ENCODE data around the gene CIDEC.
A peak's percentile ranks its signal among the peaks of the same experiment; 100 is the strongest.
"Not testable (repeated sequence)": the region's sequence is repeated elsewhere in the genome, so short reads cannot be mapped to it uniquely, and the experiment has no call there.

Gene CIDEC

DNA sequence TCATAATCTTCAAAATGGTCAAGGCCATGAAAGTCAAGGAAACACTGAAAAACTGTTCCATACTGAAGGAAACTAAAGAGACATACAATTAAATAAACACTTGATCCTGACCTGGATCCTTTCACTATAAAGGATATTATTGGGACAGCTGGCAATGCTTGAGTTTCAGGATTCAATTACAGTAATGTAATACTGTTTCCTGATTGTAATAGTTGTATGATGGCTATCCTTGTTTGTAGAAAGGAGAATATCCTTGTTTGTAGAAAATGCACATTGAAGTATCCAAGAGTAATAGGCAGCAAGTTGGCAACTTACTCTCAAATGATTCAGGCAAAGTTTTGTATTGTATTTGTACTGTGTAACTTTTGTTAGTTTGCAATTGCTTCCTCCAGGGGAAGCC, 4.6 kb downstream of the CIDEC start:
- DNase-seq (ENCODE audit: low spot score), result no peak

DNA sequence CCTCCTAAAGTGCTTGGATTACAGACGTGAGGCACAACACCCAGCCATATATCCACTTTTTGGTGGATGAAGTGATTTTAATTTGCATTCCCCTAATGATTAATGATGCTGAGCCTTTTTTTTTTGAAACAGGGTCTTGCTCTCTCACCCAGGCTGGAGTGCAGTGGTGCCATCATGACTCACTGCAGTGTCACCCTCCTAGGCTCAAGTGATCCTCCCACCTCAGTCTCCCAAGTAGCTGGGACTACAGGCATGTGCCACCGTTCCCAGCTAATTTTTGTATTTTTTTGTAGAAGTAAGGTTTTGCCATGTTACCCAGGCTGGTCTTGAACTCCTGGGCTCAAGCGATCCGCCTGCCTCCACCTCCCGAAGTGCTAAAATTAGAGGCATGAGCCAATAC, 8.0 kb downstream of the CIDEC start:
- not testable (repeated sequence) for DNase-seq (ENCODE audit: low spot score)

DNA sequence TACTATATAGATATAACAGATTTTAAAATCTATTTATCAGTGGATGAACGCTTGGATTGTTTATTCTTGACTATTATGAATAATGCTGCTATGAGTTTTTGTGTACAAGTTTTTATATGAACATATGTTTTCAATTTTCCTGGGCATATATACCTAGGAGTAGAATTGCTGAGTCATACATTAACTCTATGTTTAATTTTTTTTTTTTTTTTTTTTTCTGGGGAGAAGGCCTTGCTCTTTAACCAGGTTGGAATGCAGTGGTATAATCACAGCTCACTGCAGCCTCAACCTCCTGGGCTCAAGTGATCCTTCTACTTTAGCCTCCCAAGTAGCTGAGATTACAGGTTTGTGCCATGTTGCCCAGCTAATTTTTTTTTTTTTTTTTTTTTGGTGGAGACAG, 9.1 kb downstream of the CIDEC start:
- no peak for DNase-seq (ENCODE audit: low spot score)

DNA sequence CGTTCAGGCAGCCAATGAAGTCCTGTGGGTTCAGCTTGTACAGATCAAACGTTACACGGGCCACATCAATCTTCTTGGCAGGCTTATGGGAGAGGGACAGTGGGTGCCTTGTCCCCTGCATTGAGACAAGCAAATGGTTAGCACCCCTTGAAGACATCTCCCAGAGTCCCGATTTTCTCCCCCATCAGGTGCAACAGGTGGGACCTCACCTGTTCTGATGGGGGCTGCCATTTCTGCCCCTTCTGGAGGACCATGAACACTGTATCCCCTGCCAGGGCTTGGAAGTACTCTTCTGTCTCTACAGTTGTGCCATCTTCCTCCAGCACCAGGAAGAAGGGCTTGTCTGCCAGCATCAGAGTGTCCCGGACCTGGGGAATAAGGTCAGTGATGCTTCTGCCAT, 10.1 kb downstream of the CIDEC start:
- DNase-seq (ENCODE audit: low spot score), result no peak

DNA sequence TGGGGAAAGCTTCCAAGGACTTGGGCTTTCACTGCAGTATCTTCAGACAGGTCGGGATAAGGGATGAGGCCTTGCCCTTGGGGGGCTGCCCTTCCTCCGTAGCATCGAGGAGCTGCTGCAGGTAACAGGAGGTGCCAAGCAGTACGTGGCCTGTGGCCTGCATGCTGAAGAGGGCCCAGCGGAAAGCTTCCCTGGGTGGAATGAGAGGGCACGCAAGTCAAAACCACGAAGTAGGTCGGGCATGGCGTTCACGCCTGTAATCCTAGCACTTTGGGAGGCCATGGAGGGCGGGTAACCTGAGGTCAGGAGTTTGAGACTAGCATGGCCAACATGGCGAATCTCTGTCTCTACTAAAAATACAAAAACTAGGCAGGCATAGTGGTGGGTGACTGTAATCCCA, 12.9 kb downstream of the CIDEC start:
- DNase-seq (ENCODE audit: low spot score), result no peak

DNA sequence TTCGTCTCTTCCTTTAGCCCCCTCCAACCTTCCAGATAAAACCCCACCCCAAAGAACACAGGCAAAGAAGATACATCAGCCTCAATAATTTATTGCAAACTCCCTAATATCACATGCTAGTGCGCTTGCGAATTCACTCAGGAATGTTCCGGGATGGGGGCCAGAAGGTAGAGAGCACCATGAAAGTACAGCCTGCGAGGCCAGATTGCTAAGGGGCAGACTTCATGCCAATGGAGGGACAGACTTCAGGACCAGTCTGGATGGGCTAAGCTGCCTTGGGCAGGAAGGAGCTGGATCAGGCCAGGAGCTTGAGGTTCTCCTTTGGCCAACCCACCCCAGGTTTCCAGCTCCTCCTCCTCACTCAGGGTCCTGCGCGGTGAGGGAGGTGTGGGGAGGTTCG, 13.4 kb downstream of the CIDEC start:
- DNase-seq (ENCODE audit: low spot score), result no peak

DNA sequence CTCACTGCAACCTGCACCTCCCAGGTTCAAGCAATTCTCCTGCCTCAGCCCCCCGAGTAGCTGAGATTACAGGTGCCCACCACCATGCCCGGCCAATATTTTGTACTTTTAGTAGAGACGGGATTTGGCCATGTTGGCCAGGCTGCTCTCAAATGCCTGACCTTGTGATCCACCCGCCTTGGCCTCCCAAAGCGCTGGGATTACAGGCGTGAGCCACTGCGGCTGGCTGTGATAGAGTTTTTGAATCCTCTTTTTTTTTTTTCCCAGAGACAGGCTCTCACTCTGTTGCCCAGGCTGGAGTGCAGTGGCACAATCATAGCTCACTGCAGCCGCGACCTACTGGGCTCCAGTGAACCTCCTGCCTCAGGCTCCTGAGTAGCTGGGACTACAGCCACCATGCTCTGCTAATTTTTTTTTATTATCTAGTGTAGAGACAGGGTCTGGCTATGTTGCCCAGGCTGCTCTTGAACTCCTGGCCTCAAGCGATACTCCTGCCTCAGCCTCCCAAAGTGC, 14.9 kb downstream of the CIDEC start:
- not testable (repeated sequence) for DNase-seq (ENCODE audit: low spot score)

DNA sequence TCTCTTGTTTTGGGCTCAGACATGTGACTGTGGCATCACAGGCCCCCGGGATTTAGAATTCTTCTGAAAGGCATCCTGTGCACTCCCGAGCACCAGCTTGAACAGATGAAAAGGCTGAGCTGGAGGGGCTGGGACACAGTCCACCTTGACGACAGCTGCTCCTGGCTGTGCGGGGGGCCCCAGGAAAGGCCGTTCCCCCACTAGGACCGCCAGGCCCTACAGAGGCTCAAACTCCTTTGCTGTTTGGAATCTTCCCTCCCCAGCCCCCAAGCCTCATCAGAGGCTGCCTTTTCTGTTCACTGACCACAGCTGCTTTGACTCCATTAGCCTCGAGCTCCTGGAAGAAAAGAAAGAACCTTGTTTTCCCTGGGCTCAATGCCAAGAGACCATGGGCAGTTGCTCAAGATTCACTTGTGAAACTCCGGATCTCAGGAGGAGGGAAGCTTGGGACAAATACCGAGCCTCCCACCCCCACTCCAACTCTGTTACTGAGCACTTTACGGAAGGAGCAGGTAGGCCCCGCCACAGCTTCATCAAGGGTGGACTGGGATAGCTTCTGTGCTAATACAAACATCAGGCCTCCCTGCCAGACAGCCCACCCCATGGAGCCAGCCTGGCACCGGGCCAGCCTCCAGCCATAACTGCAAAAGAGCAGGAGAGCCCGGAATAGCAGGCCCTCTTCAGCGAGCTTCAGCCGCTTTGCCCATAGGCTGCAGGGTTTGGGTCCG, 15.7 kb downstream of the CIDEC start:
- peak; percentile 35 for DNase-seq (ENCODE audit: low spot score)

DNA sequence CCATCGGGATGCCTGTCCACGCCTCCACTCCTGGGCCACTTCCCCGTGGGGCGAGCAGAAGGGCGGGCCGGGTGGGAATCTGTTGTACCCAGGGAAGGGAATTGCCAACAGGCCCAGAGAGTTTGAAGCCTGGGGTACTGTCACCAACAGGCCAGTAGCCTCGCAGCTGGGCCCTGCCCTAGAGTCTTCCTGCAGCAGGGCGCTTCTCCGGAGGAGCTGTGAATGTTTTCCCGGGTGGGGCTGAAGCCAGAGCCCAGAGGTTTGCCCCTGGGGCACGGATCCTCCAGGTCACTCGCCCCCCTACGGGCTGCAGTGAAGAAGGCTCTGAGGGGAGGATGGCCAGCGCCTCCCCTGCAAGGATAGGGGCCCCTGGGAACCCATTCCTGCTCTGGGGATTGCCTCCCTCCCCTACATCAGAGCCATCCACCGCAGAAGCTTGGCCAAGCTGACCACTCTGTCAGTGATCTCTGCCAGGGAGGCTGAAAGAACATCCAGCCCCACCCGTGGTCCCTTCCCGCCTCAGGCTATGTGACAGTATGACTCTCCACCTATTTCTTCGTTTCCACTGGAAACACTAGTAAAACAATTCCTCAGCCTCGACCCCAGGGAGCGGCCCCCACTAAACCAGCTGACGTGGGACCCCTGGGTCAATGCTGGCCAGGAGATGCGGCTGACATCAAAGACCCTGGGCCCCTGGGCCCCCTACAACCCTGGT, 16.8 kb downstream of the CIDEC start:
- DNase-seq (ENCODE audit: low spot score), result no peak

DNA sequence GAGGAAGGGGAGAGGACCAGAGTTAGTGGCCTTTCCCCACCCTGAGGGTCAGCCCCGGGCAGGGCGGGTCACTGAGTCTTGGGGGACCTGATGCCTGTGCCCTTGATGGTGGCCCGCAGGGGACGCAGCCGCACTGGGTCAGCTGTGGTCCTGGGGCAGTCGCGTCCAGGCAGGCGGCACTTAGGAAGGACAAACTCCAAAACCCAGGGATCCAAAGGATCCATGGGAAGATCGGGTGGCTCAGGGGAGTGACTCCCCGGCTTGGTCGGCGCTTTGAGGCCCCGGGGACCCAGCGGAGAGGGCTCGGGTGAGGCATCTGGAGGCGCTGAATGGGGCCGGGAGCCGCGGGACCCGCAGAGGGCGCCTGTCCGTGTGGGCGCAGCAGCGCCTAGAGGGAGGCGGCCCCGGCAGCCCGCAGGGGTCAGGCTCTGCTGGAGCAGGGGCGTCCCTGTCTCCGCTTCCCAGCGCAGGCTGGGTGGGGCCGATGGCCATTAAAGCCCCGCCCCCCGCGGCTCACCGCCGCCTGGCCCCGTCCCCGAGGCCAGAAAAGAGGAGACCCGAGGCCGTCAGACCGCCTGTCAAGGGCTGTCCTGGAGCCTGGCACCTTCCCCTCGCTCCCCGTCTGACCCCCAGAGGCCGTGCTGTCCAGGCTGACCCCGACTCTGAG, 17.5 kb downstream of the CIDEC start:
- peak; percentile 80 for DNase-seq (ENCODE audit: low spot score)

DNA sequence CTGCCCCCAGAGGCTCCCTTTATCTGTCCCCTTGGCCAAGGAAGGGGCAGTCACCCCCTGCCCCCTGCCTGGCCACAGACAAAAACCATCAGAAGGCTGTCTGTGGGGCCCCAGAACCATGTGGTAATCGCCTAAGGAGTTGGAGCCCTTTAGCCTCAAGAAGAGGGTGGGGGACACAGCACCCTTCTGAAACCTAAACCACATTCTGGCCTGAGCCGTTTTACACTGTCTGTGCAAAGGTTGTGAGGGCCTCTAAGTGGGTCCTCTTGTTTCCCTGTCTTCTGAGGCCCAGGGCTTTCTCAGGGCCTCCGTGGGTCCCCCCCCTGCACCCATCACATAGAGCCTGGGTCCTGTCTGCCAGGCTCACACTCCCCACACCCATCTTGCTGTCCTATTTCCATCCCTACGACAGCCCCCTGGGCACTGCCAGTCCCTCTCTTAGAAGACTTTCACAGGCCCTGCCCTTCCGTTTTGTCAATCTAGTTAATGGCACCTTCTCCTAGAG, 18.4 kb downstream of the CIDEC start:
- no peak for DNase-seq (ENCODE audit: low spot score)

DNA sequence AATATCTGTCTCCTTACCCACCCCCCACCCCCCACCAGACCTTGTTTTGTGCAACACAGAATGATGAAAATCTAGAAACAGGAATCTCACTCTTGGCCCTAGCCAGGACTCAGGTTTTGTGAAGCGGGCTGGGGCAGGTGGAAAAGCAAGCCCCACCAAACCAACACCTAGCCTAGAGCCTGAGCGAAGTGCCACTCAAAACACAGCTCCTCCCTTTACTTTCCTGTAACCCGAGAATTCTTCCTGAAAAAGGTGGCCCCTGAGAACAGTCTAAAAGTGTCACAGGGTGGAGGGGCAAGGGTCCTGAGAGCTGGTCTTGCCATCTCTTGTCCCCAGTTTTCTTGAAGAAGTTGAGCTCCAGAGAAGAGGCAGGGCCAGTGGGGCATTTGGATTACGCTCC, 18.9 kb downstream of the CIDEC start:
- no peak for DNase-seq (ENCODE audit: low spot score)

DNA sequence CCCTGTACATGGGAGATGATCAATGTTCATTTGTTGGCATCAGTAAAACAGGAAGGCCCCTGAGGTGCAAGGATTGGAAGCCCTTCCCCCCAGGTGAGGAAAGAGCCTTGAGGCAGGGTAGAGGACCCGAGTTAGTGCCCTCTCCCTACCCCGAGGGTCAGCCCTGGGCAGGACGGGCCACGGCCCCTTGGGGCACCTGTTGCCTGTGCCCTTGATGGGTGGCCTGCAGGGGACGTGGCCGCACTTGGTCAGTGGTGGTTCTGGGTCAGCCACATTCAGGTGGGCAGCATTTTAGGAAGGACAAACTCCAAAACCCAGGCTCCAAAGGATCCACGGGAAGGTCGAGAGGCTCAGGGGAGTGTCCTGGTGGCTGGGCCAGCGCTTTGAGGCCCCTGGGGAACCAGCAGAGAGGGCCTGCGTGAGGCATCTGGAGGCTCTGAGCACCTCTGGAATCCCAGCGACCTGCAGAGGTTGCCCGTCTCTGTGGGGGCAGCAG, 20.5 kb downstream of the CIDEC start:
- no peak for DNase-seq (ENCODE audit: low spot score)

DNA sequence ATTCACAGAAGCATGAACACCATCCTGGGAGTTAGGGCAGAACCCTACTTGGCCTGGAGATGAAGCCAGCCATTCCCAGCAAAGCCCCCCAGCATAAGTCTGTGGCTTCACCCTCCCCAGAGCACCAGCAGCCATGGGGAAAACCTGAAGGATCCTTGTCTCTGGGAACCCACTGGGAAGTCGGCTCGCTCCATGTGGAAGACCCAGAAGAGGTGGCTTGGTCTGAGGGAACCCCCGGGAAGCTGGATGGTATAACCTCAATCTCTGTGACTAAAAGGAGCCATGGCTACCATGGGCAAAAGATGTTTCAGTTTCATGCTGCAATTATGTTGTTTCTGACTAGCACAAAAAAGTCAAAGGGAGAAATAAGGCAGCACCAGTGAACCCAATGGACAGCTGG, 24.5 kb downstream of the CIDEC start:
- no peak for DNase-seq (ENCODE audit: low spot score)

DNA sequence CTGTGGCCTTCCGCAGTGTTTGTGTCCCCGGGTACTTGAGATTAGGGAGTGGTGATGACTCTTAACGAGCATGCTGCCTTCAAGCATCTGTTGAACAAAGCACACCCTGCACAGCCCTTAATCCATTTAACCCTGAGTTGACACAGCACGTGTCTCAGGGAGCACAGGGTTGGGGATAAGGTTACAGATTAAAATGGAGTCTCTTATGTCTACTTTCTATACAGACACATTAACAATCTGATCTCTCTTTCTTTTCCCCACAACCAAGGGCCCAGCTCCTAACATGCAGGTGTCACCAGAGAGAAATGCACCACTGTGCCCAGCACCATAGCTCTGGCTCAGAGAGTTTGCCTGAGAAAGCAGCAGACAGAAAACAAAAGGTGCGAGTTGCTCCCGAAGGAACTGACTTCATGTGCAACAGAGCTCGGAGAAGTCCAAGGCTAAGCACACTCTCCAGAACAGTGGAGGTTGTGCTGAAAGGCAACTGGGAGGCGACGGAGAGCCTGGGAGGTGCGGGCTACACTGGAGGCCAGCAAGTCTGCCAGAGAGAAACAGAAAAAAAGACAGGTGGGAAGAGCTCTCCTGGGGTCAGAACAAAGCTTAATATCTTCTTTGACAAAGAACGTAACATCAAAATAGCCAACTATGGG, 25.6 kb downstream of the CIDEC start:
- not testable (repeated sequence) for DNase-seq (ENCODE audit: low spot score)

DNA sequence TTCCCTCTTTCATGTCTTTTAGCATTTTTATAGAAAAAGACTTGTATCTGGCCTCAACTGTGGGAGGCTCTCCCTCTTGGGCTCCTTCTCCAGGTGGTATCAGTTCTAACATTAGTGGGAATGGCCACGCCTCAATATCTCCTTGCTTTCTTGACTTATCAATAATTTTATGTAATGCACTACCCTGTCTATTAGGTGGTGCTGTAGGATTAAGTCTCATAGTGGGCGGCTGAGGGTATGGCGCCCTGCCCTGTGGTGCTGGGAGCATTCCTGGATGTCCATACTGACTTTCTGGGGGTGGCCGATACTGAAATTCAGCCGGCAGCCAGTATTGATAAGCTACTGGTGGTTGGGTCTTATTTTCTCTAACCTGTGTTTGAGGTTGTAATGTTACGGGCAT, 27.5 kb downstream of the CIDEC start:
- no peak for DNase-seq (ENCODE audit: low spot score)

DNA sequence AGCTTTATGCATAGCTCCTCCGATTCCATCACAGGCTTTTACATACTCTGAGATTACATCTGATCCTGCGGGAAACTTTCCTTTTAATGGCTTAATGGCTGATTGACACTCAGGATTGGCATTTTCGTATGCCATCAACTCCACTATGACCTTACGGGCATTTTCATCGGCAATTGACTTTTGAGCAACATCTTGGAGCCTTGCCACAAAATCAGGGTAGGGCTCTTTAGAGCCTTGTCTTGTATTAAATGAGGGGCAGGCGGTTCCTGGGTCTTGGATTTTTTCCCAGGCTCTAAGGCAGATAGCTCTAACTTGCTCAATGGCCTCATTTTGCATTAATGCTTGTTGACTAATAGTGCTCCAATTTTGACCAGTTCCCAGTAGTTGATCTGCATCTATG, 28.1 kb downstream of the CIDEC start:
- DNase-seq (ENCODE audit: low spot score), result not testable (repeated sequence)

DNA sequence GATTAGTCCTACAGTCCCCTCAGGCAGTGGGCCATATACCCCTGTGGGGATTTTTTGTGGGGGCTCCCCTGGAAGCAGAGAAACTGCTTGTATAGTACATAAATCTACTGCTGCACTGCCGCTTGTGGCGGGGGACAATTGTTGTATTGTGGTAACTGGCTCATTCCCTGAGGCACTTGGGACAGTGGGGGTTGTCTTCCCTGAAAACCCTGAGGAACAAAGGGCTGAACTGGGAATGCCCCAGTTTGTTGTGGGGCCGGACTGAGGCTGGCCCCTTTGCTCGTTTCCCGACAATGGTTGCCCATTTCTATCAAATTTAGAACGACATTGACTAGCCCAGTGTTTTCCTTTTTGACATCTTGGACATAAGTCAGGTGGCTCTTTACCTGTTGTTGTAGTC, 28.7 kb downstream of the CIDEC start:
- not testable (repeated sequence) for DNase-seq (ENCODE audit: low spot score)

DNA sequence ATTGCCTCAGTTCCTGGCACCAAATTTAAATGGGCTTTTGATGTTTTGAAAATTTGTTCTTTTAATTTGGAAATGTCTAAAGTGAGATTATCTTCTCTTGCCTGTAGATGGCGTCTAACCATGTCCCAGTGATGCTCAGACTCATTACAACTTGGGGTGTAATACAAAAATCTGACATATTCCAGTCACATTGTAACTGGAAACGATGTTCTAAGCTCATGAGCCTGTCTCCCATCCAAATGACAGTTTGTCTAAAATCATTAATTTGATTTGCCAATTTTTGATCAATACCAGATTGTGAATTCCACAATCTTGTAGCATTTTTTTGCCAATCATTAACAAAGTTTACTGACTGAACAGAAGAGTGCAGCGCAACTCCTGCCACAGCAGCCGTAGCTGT, 31.2 kb downstream of the CIDEC start:
- not testable (repeated sequence) for DNase-seq (ENCODE audit: low spot score)

DNA sequence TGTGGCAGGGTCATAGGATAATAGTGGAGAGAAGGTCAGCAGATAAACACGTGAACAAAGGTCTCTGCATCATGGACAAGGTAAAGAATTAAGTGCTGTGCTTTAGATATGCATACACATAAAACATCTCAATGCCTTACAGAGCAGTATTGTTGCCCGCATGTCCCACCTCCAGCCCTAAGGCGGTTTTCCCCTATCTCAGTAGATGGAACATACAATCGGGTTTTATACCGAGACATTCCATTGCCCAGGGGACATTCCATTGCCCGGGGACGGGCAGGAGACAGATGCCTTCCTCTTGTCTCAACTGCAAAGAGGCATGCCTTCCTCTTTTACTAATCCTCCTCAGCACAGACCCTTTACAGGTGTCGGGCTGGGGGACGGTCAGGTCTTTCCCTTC, 32.2 kb downstream of the CIDEC start:
- not testable (repeated sequence) for DNase-seq (ENCODE audit: low spot score)

DNA sequence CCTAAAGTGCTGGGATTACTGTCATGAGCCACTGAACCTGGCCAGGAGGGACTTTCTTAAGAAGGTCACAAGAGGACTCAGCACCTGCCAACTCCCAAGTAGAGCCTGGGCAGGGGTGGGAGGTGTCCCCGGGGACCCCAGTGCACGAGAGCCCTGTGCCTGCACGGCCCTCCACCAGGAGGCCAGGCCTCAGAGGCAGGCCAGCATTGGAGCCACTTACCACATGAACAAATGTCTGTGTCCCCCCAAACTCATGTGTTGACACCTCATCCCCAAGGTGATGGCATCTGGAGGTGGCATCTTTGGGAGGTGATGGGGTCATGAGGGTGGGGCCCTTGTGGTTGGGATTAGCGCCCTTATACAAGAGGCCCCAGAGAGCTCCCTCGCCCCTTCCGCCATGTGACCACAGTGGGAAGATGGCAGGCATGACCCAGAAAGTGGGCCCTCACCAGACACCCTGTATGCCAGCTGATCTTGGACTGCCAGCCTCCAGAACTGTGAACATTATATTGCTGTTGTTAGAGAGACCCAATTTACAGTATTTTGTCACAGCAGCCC, 33.0 kb downstream of the CIDEC start:
- DNase-seq (ENCODE audit: low spot score), result no peak

DNA sequence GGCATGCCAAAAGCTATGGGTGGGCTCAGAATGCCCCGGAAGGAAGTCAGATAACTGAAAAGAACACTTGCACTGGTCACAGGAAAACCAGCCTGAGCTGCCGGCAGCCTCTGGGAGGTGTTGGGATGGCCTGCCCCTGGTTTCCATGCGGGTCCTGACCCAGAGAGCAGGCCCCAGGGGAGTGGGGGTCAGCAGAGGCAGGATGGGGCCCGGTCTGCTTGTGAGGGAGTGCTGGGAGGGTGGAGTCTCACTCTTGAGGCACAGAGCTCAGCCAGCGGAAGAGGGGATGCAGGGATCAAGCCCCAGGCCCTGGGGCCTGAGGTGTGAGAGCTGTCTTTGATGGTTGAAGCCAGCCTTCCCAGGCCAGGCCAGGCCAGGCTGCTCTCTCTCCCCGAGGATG, 33.8 kb downstream of the CIDEC start:
- no peak for DNase-seq (ENCODE audit: low spot score)

All from AG08396 (cell line).